AG04450 (cell line): ENCODE data around the gene RPUSD3. TPM values are rescaled to one million over a fixed set of nuclear protein-coding genes. Genes with fewer than 3 reads are reported as not detected.

Experiments
- CTCF ChIA-PET: fragments of 300-600, 350-600 bp; formaldehyde crosslinking; extraction: SDS; loops from one replicate; lab custom pipeline; 2022; ENCODE audit warnings: antibody characterized with exemption, inconsistent platforms; lab: Charles Lee
- POLR2A ChIA-PET: fragments of 350-600 bp; formaldehyde crosslinking; extraction: SDS; loops from one replicate; lab custom pipeline; 2021; ENCODE audit warnings: antibody characterized with exemption, inconsistent platforms; lab: Yijun Ruan, JAX
- DNase-seq: peaks from one replicate; pipeline ENCODE4 v3.0.0-alpha.2; 2011; ENCODE audit warnings: low read depth, low spot score
- H3K27ac ChIP-seq: one replicate; pipeline ENCODE4 v1.5.1; 2012; ENCODE audit warnings: low read depth, low read length, control low read depth
- H3K27me3 ChIP-seq: one replicate; pipeline ENCODE4 v1.6.0; 2012; ENCODE audit warnings: low read length; ENCODE audit not compliant: control insufficient read depth, insufficient read depth
- H3K4me3 ChIP-seq: 2 replicates; pipeline ENCODE4 v1.5.1; 2011; ENCODE audit warnings: mild to moderate bottlenecking, low read depth, low read length, control low read depth
- H3K9me3 ChIP-seq: 2 replicates; pipeline ENCODE4 v1.5.1; 2012; ENCODE audit warnings: low read length; ENCODE audit not compliant: control insufficient read depth, insufficient read depth
- polyA plus RNA-seq: library from polyadenylated mRNA; depleted of rRNA; stranded (reverse); fragments of >200 nt; gene quantifications from 2 replicates; pipeline ENCODE4 v1.2.3, GENCODE V29; 2011; rRNA removed
- TF ChIP-seq, protein P1 (sequence below): IDR thresholded peaks from 2 replicates; pipeline ENCODE4 v1.5.1; 2011; ENCODE audit warnings: low read depth, low read length, control low read depth, inconsistent platforms

Gene RPUSD3
- polyA plus RNA-seq, 1 experiment, result 29.0 TPM

DNA sequence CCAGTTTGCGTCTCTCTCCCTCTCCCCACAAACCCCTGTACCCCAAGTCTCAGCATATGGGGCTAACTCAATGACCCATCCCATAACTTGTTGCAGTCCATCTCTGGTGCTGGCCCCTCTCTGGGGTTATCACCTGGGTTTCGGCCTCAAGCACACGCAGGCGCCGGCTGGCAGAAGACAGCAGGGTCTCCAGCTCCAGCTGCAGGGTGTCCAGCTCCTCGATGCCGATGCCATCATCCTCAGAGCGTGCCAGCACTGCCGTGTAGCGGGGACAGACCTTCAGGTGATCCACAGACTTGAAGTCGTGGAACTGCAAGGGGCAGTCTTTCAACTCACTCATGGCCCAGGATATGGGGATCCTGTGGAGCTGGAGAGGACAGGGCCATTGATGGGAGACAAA is 52.7 kb downstream of the RPUSD3 start:
- CTCF ChIA-PET, result no interaction called here
- TF ChIP-seq, protein P1, sequence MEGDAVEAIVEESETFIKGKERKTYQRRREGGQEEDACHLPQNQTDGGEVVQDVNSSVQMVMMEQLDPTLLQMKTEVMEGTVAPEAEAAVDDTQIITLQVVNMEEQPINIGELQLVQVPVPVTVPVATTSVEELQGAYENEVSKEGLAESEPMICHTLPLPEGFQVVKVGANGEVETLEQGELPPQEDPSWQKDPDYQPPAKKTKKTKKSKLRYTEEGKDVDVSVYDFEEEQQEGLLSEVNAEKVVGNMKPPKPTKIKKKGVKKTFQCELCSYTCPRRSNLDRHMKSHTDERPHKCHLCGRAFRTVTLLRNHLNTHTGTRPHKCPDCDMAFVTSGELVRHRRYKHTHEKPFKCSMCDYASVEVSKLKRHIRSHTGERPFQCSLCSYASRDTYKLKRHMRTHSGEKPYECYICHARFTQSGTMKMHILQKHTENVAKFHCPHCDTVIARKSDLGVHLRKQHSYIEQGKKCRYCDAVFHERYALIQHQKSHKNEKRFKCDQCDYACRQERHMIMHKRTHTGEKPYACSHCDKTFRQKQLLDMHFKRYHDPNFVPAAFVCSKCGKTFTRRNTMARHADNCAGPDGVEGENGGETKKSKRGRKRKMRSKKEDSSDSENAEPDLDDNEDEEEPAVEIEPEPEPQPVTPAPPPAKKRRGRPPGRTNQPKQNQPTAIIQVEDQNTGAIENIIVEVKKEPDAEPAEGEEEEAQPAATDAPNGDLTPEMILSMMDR, result no peak
- POLR2A ChIA-PET, result no interaction called here
- H3K27me3 ChIP-seq, result no peaks in the 10 kb centered on the region
- H3K27ac ChIP-seq, result no peak overlapping the region
- DNase-seq, result no peak
- peaks cover 2% of the 10 kb centered on the region; the same call in 1 of the 2 replicates for H3K9me3 ChIP-seq
- H3K4me3 ChIP-seq, result peak overlapping the region; percentile 99; the same call in 1 of the 2 replicates

Other genes with a start within 250 kb of the RPUSD3 start
- gene MTMR14, start 194.5 kb downstream of the RPUSD3 start, polyA plus RNA-seq, result 30.3 and 30.5 TPM in 2 replicates
- gene CPNE9, start 140.2 kb downstream of the RPUSD3 start, polyA plus RNA-seq, result not detected in 2 replicates
- 5.7 and 8.3 TPM in 2 replicates for gene BRPF1, start 112.3 kb downstream of the RPUSD3 start, polyA plus RNA-seq
- 23.5 and 26.5 TPM in 2 replicates for gene OGG1, start 94.1 kb downstream of the RPUSD3 start, polyA plus RNA-seq
- gene CAMK1, start 74.1 kb downstream of the RPUSD3 start, polyA plus RNA-seq, result 26.8 and 28.7 TPM in 2 replicates
- 61.8 and 83.7 TPM in 2 replicates for gene TADA3, start 51.5 kb downstream of the RPUSD3 start, polyA plus RNA-seq
- 199 and 200 TPM in 2 replicates for gene ARPC4, start 50.9 kb downstream of the RPUSD3 start, polyA plus RNA-seq
- gene TTLL3, start 33.7 kb downstream of the RPUSD3 start, polyA plus RNA-seq, result 17.8 and 22.4 TPM in 2 replicates
- gene CIDEC, start 36.2 kb upstream of the RPUSD3 start, polyA plus RNA-seq, result not detected in 2 replicates
- 44.4 and 47.9 TPM in 2 replicates for gene JAGN1, start 46.6 kb upstream of the RPUSD3 start, polyA plus RNA-seq
- gene IL17RE, start 58.8 kb upstream of the RPUSD3 start, polyA plus RNA-seq, result 2.0 and 2.1 TPM in 2 replicates
- gene IL17RC, start 73.1 kb upstream of the RPUSD3 start, polyA plus RNA-seq, result 17.3 and 24.4 TPM in 2 replicates
- gene CRELD1, start 89.8 kb upstream of the RPUSD3 start, polyA plus RNA-seq, result 29.5 TPM in 2 replicates
- 3.4 and 4.2 TPM in 2 replicates for gene PRRT3, start 108.4 kb upstream of the RPUSD3 start, polyA plus RNA-seq
- gene EMC3, start 142.8 kb upstream of the RPUSD3 start, polyA plus RNA-seq, result 159 and 161 TPM in 2 replicates
- gene FANCD2, start 182.4 kb upstream of the RPUSD3 start, polyA plus RNA-seq, result 3.6 and 5.4 TPM in 2 replicates